Measurements from ENCODE around the gene TBX5. TPM values are rescaled to one million over a fixed set of nuclear protein-coding genes. Genes with fewer than 3 reads are reported as not detected.

The TBX5 gene
- total RNA-seq, 2 experiments from 2014 or later: not detected

DNA sequence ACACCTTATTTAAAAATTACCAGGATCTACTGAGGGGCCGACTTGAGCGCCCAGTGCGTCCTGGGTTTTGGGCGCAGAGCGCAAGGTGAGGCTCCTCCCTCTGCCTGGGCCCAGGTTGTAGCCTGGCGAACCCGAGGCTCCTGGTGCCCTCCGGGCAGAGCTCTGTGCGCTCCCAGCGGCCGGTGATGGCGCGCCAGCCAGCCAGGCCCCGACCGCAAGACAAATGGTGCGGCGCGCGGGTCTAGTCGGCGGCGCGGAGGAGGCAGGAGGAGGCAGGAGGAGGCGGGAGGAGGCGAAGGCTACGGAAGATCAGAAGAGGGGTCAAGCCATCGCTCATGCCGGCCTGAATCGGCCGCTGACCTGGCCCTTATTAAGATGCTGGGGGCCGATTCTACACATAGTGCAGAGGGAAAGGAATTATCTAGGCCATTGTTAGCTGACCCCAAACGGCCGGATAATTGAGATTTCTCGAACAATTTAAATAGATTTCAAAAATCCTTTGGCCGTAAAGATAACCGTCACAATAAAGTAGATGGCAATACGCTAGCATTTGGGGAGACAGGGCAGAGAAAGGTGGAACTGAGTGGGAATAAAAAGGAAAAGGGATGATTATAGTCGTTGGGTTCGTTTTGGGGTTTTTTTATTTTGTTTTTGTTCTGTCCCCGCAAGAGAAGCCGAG, 2.8 kb downstream of the TBX5 start:
- Mint-ChIP-seq H3K4me1 (peaks cover 2% of the 10 kb centered on the region), H3K27me3 (peaks cover 83% of the 10 kb centered on the region), H3K4me3 (no peak overlapping the region), H3K36me3 (ENCODE audit: low read depth) (no peaks in the 10 kb centered on the region), H3K27ac (no peak overlapping the region), H3K9me3 (ENCODE audit: low read depth) (no peaks in the 10 kb centered on the region)
- CTCF ChIA-PET: no interaction called here
- no peak for ATAC-seq
- POLR2A ChIA-PET: no interaction called here
- peak; percentile 32 for DNase-seq
- intact Hi-C loops (cut with DNase I, micrococcal nuclease): loop anchor here (2.0 to 10.0 kb wide), 3 partner anchors 44 to 292 kb away; partner anchors contain the start of gene TBX3 (in 1 of the 2)

DNA sequence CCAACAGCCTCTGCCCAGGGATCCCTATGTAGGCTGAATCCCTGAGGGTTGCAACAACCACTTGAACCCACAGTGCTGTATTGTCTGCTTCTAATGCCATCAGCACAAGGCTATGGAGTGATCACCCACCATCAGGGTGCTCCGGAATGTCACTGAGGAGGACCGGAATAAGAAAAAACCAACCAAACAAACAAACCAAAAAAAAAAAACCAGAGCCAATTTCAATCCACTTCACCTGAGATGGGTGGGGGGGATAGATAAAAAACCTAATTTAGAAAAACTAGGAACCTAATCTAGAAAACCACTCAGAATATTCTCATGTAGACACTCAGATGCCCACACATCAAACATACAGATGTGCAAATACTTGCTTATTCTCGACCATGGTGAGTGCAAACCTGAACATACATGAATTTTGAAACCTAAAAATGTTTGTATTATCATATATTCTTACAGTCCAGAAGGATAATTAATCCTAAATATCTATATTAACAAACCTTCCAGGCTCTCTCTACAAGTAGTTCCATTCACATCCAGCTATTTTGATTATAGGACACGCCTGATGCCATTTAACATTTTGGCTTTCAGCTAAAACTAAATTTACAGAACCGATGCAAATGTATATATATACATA, 3.7 kb downstream of the TBX5 start:
- POLR2A ChIA-PET: no interaction called here
- H3K27me3 Mint-ChIP-seq: peaks cover 82% of the 10 kb centered on the region
- DNase-seq (no peak), ATAC-seq (no peak)
- CTCF ChIA-PET: no interaction called here
- no peak overlapping the region for H3K4me3 Mint-ChIP-seq
- H3K9me3 Mint-ChIP-seq (ENCODE audit: low read depth): no peaks in the 10 kb centered on the region
- no peaks in the 10 kb centered on the region for H3K36me3 Mint-ChIP-seq (ENCODE audit: low read depth)
- intact Hi-C loops (cut with DNase I, micrococcal nuclease): loop anchor here (2.0 to 10.0 kb wide), 3 partner anchors 45 to 293 kb away; partner anchors contain the start of gene TBX3 (in 1 of the 2)
- H3K4me1 Mint-ChIP-seq: peaks cover 2% of the 10 kb centered on the region
- no peak overlapping the region for H3K27ac Mint-ChIP-seq

DNA sequence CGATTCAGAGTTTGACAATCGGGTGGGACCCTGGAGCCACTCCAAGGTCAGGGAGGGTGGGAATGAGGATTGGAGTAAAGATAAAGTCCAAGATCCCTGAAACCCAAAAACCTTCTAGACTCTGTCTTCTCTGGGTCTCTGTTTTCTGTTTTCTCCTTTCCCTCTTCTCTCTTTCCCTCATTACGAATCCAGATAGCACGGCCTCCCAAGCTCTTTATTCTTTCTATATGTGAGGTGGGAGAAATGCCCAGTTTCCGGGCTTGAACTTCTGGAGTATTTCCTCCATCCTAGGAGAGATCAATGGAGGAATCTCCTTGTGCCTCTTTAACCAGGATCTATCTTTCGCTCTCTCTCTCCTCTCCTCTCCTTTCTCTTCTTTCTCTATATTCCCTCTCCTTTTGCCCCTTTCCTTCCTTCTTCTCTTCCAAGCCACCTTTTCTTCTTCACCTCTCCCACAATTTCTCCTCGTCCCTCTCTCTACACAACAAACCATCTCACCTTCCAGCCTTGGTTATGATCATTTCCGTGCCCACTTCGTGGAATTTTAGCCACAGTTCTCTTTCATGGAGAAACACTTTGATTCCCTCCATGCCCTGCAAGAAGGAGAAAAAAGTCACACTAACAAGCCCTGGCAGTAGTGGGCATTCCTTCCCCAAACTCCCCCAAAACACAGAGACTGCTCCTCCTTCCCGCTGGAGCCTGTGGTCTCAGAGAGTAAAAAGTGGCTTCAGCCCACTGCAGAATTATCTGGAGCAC, 4.4 kb downstream of the TBX5 start:
- intact Hi-C loops (cut with DNase I, micrococcal nuclease): loop anchor here (2.0 to 10.0 kb wide), 5 partner anchors 45 to 293 kb away; partner anchors contain the start of gene TBX3 (in 1 of the 2)
- no peak for DNase-seq
- Mint-ChIP-seq H3K36me3 (ENCODE audit: low read depth) (no peaks in the 10 kb centered on the region), H3K27me3 (peaks cover 80% of the 10 kb centered on the region), H3K4me3 (no peak overlapping the region), H3K27ac (no peak overlapping the region), H3K9me3 (ENCODE audit: low read depth) (no peaks in the 10 kb centered on the region), H3K4me1 (peaks cover 2% of the 10 kb centered on the region)
- ChIA-PET POLR2A (no interaction called here), CTCF (no interaction called here)
- no peak for ATAC-seq

DNA sequence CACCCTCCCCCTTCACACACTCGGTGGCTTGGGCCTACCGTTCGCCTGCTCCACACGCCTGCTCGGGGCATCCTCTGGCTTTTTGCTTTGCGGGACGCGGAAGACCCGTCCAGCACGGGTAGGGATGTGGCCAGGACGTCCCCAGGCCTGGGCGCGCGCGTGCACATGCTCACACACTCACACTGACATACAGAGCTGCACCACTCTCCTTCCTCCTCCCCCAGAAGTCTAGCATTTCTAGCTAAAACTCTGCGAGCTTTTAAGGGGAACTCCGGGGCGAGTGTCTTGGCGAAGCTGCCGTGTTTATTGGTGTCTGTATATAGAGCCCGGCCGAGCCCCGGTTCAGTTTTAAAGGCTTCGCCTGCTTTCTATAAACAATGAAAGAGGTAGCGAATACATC, 5.0 kb downstream of the TBX5 start:
- Mint-ChIP-seq H3K27ac (no peak overlapping the region), H3K4me1 (no peaks in the 10 kb centered on the region), H3K27me3 (peaks cover 74% of the 10 kb centered on the region), H3K4me3 (no peak overlapping the region), H3K36me3 (ENCODE audit: low read depth) (no peaks in the 10 kb centered on the region), H3K9me3 (ENCODE audit: low read depth) (no peaks in the 10 kb centered on the region)
- ChIA-PET CTCF (no interaction called here), POLR2A (no interaction called here)
- ATAC-seq (no peak), DNase-seq (peak; percentile 10)
- intact Hi-C loops (cut with DNase I, micrococcal nuclease): loop anchor here (2.0 to 10.0 kb wide), 4 partner anchors 264 to 294 kb away; partner anchors contain the start of gene TBX3 (in 1 of the 2)

DNA sequence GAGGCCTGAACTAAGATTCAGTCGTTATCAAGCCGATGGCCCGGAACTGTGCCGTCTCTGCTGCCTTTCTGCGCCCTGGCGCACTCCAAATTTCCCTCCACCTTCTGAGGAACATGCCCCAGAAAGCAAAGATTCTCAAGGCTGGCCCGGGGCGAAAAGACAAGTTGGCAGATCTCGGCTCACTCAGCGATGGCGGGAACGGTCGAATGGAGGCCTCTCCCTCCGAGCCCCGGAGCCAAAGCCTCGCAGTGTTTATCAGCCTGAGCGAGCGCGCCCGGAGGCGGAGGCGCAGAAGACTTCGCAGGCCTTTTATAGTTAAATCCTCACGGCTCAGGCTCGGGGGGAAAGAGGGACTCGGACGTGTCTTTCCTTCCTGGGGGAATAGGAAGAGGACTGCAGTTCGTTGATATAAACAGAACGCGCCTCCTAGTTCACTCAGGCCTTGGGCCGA, 5.6 kb downstream of the TBX5 start:
- Mint-ChIP-seq H3K4me1 (no peaks in the 10 kb centered on the region), H3K9me3 (ENCODE audit: low read depth) (no peaks in the 10 kb centered on the region), H3K4me3 (no peak overlapping the region), H3K27ac (no peak overlapping the region), H3K27me3 (peaks cover 74% of the 10 kb centered on the region), H3K36me3 (ENCODE audit: low read depth) (no peaks in the 10 kb centered on the region)
- no peak for DNase-seq
- intact Hi-C loops (cut with DNase I, micrococcal nuclease): loop anchor here (2.0 to 10.0 kb wide), 4 partner anchors 264 to 294 kb away; partner anchors contain the start of gene TBX3 (in 1 of the 2)
- CTCF ChIA-PET: no interaction called here
- ATAC-seq: no peak
- POLR2A ChIA-PET: no interaction called here

DNA sequence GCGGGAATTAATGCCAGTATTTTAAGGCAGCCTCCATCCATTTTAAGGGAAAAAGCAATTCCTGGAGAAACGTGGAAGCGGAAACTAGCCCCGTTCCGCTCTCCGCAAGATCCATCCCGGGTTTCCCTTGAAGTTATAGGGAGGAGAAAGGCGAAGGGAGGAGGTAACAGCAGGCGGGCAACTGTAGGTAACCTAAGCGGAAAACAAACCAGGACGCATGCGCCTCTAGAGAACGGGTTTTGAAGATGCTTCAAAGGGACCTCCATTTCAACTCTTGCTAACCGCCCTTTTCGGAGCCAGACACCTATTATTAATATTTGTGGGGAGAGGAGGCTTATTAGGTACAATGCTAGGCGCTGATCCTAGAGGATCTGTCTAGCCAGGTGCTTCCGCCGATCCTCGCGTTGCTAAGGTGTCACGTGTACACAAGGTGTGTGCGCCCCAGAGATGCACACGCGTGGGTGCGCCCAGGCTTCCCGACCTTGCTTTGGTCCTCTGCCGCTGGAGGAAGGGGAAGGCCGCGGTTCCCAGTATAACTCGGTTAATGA, 6.2 kb downstream of the TBX5 start:
- Mint-ChIP-seq H3K36me3 (ENCODE audit: low read depth) (no peaks in the 10 kb centered on the region), H3K4me1 (no peaks in the 10 kb centered on the region), H3K27me3 (peaks cover 77% of the 10 kb centered on the region), H3K9me3 (ENCODE audit: low read depth) (no peaks in the 10 kb centered on the region), H3K27ac (no peak overlapping the region), H3K4me3 (no peak overlapping the region)
- CTCF ChIA-PET: no interaction called here
- ATAC-seq: no peak
- intact Hi-C loops (cut with DNase I, micrococcal nuclease): loop anchor here (2.0 to 10.0 kb wide), 5 partner anchors 265 to 932 kb away; partner anchors contain the start of gene TBX3 (in 1 of the 2)
- POLR2A ChIA-PET: no interaction called here
- no peak for DNase-seq

DNA sequence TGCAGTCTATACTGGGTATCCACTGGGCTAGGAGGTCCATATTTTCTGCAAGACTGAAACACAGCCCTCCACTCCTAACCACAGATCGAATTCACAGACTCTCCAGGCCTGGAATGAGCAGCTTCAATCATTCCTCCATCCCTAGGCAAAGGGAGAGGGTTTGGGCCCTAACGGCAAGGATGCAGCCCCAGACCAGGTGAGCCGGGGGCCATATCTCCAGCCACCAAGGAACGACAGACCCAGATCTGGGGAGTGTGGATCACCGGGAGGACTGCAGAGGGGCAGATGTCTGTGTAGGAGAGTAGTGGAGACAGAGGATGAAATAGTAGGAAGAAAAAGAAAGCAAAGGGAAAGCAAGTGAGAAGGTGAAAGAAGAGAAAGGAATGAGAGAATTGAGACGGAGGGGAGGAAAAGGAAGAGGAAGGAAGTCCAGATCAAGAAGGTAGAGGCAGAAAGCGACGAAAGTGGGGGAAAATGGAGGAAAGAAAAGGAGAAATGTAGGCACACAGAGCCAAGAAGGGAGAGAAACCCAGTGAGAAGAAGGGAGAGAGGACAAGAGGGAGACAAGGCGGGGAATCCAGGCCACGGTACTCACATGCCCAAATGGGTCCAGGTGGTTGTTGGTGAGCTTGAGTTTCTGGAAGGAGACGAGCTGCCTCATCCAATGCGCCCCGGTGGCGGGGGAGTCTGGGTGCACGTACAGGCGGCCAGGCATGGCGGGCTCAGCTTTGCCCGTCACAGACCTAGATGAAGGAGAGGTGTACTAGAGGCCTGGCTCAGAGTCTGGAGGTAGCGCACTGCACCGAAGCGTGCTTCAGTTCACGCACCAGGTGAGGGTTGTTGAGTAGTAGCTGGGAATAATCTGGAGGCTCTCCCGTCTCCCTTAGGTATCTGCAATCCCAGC, 7.7 kb downstream of the TBX5 start:
- DNase-seq (no peak), ATAC-seq (no peak)
- intact Hi-C loops (cut with DNase I, micrococcal nuclease): loop anchor here in 1 of 2 experiments (5.0 kb wide), 1 partner anchor 931 kb away; no protein-coding TSS in a partner anchor
- Mint-ChIP-seq H3K27me3 (peaks cover 77% of the 10 kb centered on the region), H3K4me1 (no peaks in the 10 kb centered on the region), H3K27ac (no peak overlapping the region), H3K36me3 (ENCODE audit: low read depth) (no peaks in the 10 kb centered on the region), H3K9me3 (ENCODE audit: low read depth) (no peaks in the 10 kb centered on the region), H3K4me3 (no peak overlapping the region)
- CTCF ChIA-PET: interaction anchor here (0.6 kb wide), 1 partner anchor 36 kb away, joined by 3 read pairs; no protein-coding TSS in a partner anchor
- POLR2A ChIA-PET: no interaction called here

DNA sequence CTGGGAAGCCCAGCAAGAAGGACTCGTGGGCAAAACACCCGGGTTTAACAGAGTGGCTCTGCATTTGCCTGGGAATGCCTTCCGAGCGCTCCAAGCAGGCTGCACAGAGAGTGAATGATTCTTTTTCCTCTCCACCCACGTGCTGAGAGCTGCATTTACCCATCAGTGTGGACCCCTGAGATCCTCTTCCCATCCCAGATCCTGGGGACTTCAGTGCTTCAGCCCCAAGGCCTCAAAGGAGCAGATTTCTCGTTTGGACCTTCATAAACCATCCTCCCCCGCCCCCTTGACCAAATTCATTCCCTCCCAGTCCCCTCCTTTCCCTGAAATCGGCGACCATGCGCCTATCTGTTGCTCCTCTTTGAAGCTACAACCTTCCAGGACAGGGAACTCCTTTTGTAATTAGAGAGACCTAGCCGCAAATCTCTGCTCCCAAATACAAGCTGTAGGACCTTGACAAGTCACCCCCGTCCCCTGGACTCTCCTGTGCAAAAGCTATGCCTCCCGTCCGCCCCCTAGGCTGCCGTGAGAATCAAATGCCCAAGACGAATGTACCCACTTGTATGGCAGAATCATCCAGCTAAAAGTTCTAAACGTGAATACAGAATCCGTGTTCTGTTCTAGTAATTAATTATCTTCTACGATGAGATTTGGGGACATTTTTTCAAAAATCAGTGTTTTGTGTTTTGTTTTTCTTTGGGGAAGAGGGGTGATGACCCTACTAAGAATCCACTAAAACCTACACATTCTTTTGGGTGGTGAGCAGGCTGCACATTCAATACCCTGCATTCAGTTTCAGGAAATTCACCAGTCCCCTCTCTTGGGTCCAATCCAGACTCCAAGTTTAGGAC, 8.8 kb downstream of the TBX5 start:
- Mint-ChIP-seq H3K27me3 (peaks cover 80% of the 10 kb centered on the region), H3K27ac (no peak overlapping the region), H3K4me1 (no peaks in the 10 kb centered on the region), H3K9me3 (ENCODE audit: low read depth) (no peaks in the 10 kb centered on the region), H3K4me3 (no peak overlapping the region), H3K36me3 (ENCODE audit: low read depth) (no peaks in the 10 kb centered on the region)
- ChIA-PET POLR2A (no interaction called here), CTCF (interaction anchor here (0.7 kb wide), 2 partner anchors 416 to 543 kb away, joined by 3 read pairs; no protein-coding TSS in a partner anchor)
- no peak for DNase-seq
- ATAC-seq: no peak
- intact Hi-C loops (cut with DNase I, micrococcal nuclease): loop anchor here in 1 of 2 experiments (5.0 kb wide), 1 partner anchor 930 kb away; no protein-coding TSS in a partner anchor

DNA sequence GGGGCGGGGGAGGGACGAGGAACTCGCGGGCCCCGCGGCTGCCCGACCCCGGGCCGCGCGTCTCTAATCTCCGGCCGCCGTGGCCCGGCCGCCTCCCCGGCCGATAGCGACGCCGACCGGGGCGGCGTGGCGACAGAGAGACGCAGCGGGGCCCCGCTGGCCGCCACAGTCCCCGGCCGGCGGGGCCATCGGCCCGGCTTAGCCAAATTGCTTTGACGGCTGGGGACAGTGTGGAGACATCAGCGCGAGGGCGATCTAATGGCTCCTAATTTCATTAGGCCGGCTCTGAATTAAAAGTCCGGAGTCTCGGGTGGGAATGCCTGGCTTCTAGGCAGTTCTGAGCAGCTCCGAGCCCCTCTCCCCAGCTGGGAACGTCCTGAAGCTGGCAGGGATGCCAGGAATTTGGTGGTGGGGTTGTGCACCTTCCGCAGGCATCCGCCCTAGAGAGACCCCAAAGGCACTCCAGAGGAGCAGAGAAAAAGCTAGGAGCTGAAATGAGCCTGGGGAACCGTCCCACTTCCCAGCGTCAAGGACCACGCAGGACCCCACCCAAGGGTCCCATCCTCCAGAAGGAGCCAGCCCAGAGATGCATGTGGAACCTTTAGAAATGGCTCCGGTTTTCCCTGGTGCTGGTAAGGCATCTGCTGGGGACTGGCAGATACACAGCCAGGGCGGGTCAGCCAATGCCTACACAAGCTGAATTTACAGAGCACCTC, 9.6 kb downstream of the TBX5 start:
- H3K4me1 Mint-ChIP-seq: no peaks in the 10 kb centered on the region
- no peaks in the 10 kb centered on the region for H3K36me3 Mint-ChIP-seq (ENCODE audit: low read depth)
- CTCF ChIA-PET: interaction anchor here (0.6 kb wide), 1 partner anchor 47 kb away, joined by 3 read pairs; no protein-coding TSS in a partner anchor
- no peak overlapping the region for H3K4me3 Mint-ChIP-seq
- no peak overlapping the region for H3K27ac Mint-ChIP-seq
- peaks cover 79% of the 10 kb centered on the region for H3K27me3 Mint-ChIP-seq
- intact Hi-C loops (cut with DNase I, micrococcal nuclease): loop anchor here in 1 of 2 experiments (5.0 kb wide), 1 partner anchor 929 kb away; no protein-coding TSS in a partner anchor
- H3K9me3 Mint-ChIP-seq (ENCODE audit: low read depth): no peaks in the 10 kb centered on the region
- no peak for ATAC-seq
- POLR2A ChIA-PET: no interaction called here
- DNase-seq: no peak

Data from activated CD4-positive, alpha-beta T cell treated with anti-CD3 and anti-CD28 coated beads for 36 hours (primary cell).